HL-60 (cell line): ENCODE results near the gene FHIT.

ENCODE experiments used
- GABPA ChIP-seq: IDR thresholded peaks from 2 replicates; pipeline ENCODE4 v1.6.1; 2012; ENCODE audit warnings: low read depth
- POLR2AphosphoS5 ChIP-seq: IDR thresholded peaks from 2 replicates; pipeline ENCODE4 v1.6.1; 2012; ENCODE audit warnings: low read depth
- SPI1 ChIP-seq: IDR thresholded peaks from 2 replicates; pipeline ENCODE4 v1.6.1; 2012; ENCODE audit warnings: low read depth, mild to moderate bottlenecking, borderline replicate concordance
- TF ChIP-seq, protein P1 (sequence below): IDR thresholded peaks from one replicate; pipeline ENCODE4 v1.5.1; 2011; ENCODE audit warnings: low read length, control low read depth, inconsistent platforms; ENCODE audit not compliant: insufficient read depth

DNA sequence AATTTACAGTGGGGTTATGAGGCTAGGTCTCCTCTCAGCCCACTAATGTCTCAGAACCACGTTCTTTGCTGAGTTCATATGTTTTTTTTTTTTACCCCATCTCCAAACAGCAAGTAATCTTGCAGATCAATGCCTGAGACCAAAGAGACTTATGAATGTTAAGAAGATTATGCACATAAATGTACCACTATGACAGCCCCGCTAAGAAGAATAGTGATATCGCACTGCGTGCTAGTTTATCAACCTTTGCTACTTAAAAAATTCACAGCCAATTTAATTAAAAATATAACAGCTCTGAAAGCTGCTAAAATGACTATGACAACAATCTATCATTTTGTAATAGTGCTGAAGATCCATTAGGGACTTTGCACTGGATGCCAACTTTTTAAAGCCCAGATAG is 1462.5 kb downstream of the FHIT start:
- TF ChIP-seq, protein P1, sequence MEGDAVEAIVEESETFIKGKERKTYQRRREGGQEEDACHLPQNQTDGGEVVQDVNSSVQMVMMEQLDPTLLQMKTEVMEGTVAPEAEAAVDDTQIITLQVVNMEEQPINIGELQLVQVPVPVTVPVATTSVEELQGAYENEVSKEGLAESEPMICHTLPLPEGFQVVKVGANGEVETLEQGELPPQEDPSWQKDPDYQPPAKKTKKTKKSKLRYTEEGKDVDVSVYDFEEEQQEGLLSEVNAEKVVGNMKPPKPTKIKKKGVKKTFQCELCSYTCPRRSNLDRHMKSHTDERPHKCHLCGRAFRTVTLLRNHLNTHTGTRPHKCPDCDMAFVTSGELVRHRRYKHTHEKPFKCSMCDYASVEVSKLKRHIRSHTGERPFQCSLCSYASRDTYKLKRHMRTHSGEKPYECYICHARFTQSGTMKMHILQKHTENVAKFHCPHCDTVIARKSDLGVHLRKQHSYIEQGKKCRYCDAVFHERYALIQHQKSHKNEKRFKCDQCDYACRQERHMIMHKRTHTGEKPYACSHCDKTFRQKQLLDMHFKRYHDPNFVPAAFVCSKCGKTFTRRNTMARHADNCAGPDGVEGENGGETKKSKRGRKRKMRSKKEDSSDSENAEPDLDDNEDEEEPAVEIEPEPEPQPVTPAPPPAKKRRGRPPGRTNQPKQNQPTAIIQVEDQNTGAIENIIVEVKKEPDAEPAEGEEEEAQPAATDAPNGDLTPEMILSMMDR, result no peak
- TF ChIP-seq POLR2AphosphoS5 (no peak), GABPA (no peak), SPI1 (no peak)
